Spleen (tissue), 7 donors: ENCODE measurements around the gene TMEM108.

Experiments used
- CTCF ChIP-seq, 11 experiments: fragments of 200-600 bp in 7 of 11; fragments of 450-650 bp in 4 of 11; sonication (generic) in 4 of 11; IDR thresholded peaks in 8 of 11; conservative IDR thresholded peaks in 3 of 11; 1 replicate in 7 of 11; 2 replicates in 4 of 11; pipeline versions ENCODE4 v1.4.0 to v1.8.0; 2016 to 2021; ENCODE audit warnings: antibody characterized with exemption in 11 of 11, inconsistent platforms in 4 of 11, mild to moderate bottlenecking in 1 of 11
- POLR2A ChIP-seq, 3 donors: fragments of 450-650 bp; IDR thresholded peaks; one replicate each; pipeline ENCODE4 v1.5.1; 2017; ENCODE audit warnings: antibody characterized with exemption in 3 of 3, mild to moderate bottlenecking in 1 of 3
- donor health status: DM: no; HTN: no; CAD: no; lungs with moderate emphysema.
- donor health status: DM: no; HTN: no; CAD: no.
- donor health status: DM: no; HTN: no; CAD: no.

- TF ChIP-seq CTCF (IDR thresholded peaks at IDR 0.05 in 8 of 11, conservative IDR thresholded peaks at IDR 0.05 in 3 of 11) (no peak), POLR2A (IDR thresholded peaks at IDR 0.05) (no peak)
Measured at GRCh38 chr3:133329626-133330025, 291.4 kb downstream of the TMEM108 start.
